Measurements from ENCODE around the gene ANKRD65.
"Not testable (repeated sequence)": the region's sequence is repeated elsewhere in the genome, so short reads cannot be mapped to it uniquely, and the experiment has no call there.

ANKRD65 gene

DNA sequence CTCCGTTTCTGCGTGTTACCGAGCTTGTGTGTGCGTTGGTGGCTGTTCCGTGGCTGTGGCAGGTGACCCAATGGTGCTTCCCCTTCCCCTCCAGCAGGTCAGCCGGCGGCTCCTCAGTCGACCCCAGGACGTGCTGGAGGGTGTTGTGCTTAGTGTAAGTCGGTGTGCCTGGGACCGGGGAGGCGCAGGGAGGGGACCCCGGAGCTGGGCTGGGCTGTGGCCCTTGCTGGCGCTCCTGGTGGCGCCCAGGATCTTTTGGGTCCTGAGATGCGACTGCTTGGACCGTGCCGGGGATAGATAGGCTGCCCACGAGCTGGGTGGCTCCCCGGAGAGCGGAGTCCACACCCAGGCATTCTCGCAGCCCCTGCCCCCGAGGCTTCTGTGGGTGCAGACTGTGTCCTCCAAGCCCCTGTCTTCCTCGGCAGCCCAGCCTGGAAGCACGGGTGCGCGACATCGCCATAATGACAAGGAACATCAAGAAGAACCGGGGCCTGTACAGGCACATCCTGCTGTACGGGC, 34.3 kb upstream of the ANKRD65 start:
- no peak for TF ChIP-seq CTCF (IDR thresholded peaks at IDR 0.05; ENCODE audit: low read depth, low read length)
- no peak for DNase-seq (ENCODE audit: extremely low read depth, low read depth)

- DNase-seq (ENCODE audit: extremely low read depth, low read depth) = not testable (repeated sequence)
These were observed 33.4 kb upstream of the ANKRD65 start for GRCh38 chr1:1454286-1455056.

DNA sequence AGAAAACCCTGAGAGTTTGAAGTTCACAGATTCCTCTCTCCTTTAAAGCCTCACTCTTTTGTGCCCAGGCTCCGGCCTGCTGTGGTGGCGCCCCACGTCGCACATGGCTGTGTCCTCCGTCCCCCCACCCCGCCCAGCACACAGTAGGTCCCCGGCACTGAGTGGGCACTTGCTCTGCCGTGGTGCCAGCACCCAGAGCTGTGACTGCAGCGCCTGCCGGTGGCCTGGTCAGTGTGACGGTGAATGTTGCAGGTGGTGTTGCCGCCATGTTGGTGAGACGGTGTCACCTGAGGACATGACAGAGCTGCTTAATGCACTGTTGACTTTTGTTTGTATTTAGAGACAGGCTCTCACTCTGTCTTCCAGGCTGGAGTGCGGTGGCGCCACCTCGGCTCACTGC, 31.8 kb upstream of the ANKRD65 start:
- no peak for TF ChIP-seq CTCF (IDR thresholded peaks at IDR 0.05; ENCODE audit: low read depth, low read length)
- DNase-seq (ENCODE audit: extremely low read depth, low read depth) = no peak

GRCh38 chr1:1452365-1452739, 31.3 kb upstream of the ANKRD65 start:
- DNase-seq (ENCODE audit: extremely low read depth, low read depth) = not testable (repeated sequence)

DNA sequence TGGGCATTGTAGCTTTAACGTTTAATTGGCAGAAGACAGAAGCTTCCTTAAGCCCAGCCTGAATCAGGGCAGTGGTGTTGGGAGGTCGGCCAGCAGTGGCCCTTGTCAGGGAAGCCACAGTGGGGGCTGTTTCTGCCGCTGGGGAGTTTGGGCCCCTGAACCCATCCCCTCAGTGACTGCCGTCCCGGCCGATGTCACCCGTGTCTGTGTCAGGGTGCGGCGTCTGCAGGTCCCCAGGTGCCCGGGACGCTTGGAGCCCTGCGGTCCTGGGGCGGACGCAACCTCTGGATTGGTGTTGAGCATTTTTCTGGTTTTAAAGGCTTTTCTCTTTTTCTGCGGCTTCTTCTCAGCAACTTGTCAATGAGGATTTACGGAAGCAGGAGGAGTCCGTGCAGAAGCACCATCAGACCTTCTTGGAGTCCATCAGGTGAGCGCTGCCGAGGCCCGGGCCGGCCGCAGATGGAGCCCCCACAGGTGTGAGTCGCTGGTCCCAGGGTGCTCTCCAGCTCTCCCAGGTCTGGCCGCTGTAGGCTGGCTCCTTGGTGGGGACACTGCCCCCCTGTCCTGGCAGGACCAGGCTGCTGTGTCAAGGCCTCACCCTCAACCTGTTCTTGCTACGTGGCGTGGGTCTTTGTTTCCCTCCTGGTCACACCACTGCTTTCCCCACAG, 30.8 kb upstream of the ANKRD65 start:
- TF ChIP-seq CTCF (IDR thresholded peaks at IDR 0.05; ENCODE audit: low read depth, low read length) = no peak
- no peak for DNase-seq (ENCODE audit: extremely low read depth, low read depth)

DNA sequence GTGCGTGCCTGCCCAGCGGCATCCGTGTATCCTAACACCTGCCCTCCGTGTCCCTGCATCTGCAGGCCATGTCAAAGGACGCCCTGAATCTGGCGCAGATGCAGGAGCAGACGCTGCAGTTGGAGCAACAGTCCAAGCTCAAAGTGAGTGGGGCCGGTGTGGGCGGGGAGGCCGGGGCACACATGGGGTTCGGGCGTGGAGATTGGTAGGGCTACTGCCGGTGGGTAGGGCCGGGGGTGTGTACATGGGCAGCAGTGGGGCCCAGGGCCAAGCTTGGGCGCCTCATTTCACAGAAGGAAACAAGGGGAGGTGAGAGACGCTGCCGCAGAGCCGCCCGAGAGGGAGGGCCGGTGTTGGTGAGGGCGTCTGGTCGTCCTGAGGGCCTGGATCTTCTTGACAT, 29.5 kb upstream of the ANKRD65 start:
- DNase-seq (ENCODE audit: extremely low read depth, low read depth) = not testable (repeated sequence)

- no peak for TF ChIP-seq CTCF (IDR thresholded peaks at IDR 0.05; ENCODE audit: low read depth, low read length)
These were observed 28.1 kb upstream of the ANKRD65 start, which contains the start of gene ATAD3C for GRCh38 chr1:1449099-1449739. Gene ATAD3C (plus strand): TSS chr1:1449689. CDS start chr1:1450684, 995 bp downstream.

DNA sequence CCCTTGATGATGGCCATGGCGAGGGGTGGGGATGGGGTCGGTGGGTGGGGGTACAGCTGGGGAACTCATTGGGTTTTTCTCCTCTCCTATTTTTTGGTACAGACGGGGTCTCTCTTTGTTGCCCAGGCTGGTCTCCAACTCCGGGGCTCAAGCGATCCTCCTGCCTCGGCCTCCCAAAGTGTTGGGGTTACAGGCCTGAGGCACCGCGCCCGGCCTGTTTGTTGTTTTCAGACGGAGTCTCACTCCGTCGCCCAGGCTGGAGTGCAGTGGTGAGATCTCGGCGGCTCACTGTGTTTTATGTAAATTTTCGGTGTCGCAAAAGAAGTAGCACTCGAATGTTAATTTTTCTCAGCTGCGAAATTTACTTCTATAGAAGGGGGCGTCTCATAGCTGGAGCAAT, 25.6 kb upstream of the ANKRD65 start:
- DNase-seq (ENCODE audit: extremely low read depth, low read depth) = not testable (repeated sequence)

More at GRCh38 chr1:1449099-1449739, 28.1 kb upstream of the ANKRD65 start, which contains the start of gene ATAD3C:
- DNase-seq (ENCODE audit: extremely low read depth, low read depth) = no peak

DNA sequence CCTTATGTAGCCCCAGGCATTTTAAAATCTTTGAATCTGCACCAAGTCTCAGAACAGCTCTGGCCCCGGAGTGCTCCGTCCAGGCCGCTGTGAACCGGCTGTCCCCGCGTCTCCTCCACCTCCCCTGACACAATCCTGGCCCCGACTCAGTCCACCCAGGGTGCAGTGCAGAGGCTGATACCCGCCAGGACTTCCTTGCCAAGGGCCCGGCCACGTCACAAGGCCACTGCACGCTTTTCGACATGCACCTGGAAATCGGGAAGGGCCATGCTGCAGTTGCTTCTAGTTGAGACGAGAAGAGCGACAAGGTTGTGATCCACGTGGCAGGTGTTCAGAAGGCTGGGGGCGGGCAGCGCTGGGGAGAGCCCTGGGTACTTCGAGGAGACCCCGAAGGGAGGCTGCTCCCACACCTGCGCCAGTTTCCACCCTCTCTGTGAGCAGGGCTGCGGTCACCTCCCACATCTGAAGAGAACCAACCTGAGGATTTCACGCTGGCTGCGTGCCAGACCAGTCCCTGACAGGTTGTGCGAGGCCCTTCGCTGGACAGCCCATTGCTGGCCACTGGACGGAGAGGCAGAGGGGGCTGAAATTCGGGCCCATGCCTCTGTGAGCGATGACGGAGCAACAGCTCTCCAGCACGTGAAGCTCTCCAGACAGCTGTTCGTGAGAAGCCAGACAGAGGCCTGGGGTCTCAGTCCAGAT, 21.1 kb upstream of the ANKRD65 start:
- TF ChIP-seq CTCF (IDR thresholded peaks at IDR 0.05; ENCODE audit: low read depth, low read length) = no peak
- no peak for DNase-seq (ENCODE audit: extremely low read depth, low read depth)
